ENCODE measurements around the gene NFKB2.

Gene NFKB2

DNA sequence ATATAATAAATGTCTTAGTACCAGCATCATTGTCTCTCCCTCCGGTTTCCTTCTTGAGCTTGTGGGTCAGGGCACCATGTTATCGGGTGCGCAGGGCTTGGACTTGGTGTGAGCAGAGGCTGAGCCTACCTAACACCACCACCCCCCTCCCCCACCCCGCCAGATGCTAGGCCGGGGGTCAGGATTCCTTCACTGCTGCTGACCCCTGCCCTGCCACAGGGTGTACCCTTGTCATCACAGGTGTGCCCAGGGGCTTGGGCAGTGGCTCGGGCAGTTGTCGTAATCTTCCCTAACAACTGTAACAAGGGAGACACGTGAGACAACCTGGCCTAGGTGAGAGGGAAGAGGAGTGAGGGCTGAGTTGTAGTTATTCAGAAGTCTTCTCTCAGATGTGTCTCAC is 12.6 kb upstream of the NFKB2 start:
- TF ChIP-seq ZFX (IDR thresholded peaks at IDR 0.05; ENCODE audit: borderline replicate concordance), result no peak
- TF ChIP-seq CTCF (IDR thresholded peaks at IDR 0.05), result no peak
- no peak overlapping the region for H3K27ac ChIP-seq

GRCh38 chr10:102384053-102384452 is 11.5 kb upstream of the NFKB2 start:
- TF ChIP-seq ZFX (IDR thresholded peaks at IDR 0.05; ENCODE audit: borderline replicate concordance), result no peak
- TF ChIP-seq CTCF (IDR thresholded peaks at IDR 0.05), result peak; percentile 38
- H3K27ac ChIP-seq, result no peak overlapping the region

GRCh38 chr10:102384606-102385429 is 10.7 kb upstream of the NFKB2 start:
- no peak for TF ChIP-seq ZFX (IDR thresholded peaks at IDR 0.05; ENCODE audit: borderline replicate concordance)
- TF ChIP-seq CTCF (IDR thresholded peaks at IDR 0.05), result no peak
- H3K27ac ChIP-seq, result no peak overlapping the region

GRCh38 chr10:102389894-102390293 is 5.6 kb upstream of the NFKB2 start:
- TF ChIP-seq CTCF (IDR thresholded peaks at IDR 0.05), result no peak
- TF ChIP-seq ZFX (IDR thresholded peaks at IDR 0.05; ENCODE audit: borderline replicate concordance), result no peak
- H3K27ac ChIP-seq, result no peak overlapping the region

DNA sequence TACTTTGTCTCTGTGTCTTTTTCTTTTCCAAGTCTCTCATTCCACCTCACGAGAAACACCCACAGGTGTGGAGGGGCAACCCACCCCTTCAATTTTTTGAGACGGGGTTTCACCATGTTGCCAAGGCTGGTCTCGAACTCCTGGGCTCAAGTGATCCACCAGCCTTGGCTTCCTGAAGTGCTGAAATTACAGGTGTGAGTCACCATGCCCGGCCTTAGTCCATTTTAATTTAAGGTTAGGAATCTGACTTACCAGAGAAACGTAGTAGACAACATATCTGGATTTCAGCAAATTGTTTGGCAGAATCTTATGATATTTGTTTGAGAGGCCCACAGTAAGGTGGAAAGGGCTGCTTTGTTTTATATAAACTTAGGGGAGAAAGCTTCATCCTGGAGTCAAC is 3.2 kb upstream of the NFKB2 start:
- no peak overlapping the region for H3K27ac ChIP-seq
- no peak for TF ChIP-seq ZFX (IDR thresholded peaks at IDR 0.05; ENCODE audit: borderline replicate concordance)
- no peak for TF ChIP-seq CTCF (IDR thresholded peaks at IDR 0.05)

DNA sequence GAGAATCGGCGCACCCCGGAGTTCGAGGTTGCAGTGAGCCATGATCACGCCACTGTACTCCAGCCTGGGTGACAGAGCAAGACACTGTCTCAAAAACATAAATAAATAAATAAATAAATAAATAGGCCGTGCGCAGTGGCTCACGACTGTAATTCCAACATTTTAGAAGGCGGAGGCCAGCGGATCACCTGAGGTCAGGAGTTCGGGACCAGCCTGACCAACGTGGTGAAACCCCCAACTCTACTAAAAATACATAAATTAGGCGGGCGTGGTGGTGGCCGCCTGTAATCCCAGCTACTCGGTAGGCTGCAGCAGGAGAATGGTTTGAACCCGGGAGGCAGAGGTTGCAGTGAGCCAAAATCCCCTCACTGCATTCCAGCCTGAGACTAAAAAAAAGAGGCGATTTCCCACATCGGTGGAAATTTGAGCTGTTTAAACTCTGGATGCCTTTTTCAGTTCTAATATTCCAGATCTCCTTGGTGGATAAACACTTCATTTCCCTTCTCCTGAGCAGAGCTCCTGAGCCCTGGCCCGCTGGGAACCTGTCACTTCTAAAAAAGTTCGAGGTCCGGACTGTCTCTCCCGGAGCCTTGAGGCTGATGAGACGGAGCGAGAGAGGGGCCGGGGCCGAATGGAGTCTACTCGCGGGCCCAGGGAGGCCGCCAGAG is 2.0 kb upstream of the NFKB2 start:
- no peak for TF ChIP-seq ZFX (IDR thresholded peaks at IDR 0.05; ENCODE audit: borderline replicate concordance)
- TF ChIP-seq CTCF (IDR thresholded peaks at IDR 0.05), result no peak; the same call in none of the 2 replicates
- peak overlapping the region; percentile 89 for H3K27ac ChIP-seq

All from 22Rv1 (cell line).